Neural progenitor cell (in vitro differentiated cells): Measurements from ENCODE around the gene ORC3.

Source experiments
- EZH2phosphoT487 ChIP-seq: fragments of 200-600 bp; sonication (generic); IDR thresholded peaks from 2 replicates; pipeline ENCODE4 v1.6.1; 2017; ENCODE audit warnings: antibody characterized with exemption
- TF ChIP-seq, protein P1 (sequence below): fragments of 200-600 bp; sonication (generic); IDR thresholded peaks from 2 replicates; pipeline ENCODE4 v1.5.1; 2017; ENCODE audit warnings: antibody characterized with exemption, mild to moderate bottlenecking

DNA sequence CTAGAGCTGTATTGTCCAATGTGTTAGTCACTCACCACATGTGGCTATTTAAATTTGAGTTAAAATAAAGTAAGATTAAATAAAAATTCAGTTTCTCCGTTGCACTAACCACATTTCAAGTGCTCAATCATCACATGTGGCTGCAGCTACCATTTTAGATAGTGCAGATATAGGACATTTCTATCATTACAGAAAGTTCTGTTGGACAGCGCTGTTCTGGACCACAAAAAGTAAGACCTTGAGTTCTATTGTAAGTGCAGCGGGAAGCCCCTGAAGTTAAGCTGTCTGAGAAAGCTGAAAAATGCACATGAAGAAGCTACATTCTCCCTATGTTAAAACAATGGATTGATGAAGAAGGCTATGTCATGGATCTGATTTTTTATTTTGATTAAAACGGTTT is 1.1 kb downstream of the ORC3 start:
- TF ChIP-seq, protein P1, sequence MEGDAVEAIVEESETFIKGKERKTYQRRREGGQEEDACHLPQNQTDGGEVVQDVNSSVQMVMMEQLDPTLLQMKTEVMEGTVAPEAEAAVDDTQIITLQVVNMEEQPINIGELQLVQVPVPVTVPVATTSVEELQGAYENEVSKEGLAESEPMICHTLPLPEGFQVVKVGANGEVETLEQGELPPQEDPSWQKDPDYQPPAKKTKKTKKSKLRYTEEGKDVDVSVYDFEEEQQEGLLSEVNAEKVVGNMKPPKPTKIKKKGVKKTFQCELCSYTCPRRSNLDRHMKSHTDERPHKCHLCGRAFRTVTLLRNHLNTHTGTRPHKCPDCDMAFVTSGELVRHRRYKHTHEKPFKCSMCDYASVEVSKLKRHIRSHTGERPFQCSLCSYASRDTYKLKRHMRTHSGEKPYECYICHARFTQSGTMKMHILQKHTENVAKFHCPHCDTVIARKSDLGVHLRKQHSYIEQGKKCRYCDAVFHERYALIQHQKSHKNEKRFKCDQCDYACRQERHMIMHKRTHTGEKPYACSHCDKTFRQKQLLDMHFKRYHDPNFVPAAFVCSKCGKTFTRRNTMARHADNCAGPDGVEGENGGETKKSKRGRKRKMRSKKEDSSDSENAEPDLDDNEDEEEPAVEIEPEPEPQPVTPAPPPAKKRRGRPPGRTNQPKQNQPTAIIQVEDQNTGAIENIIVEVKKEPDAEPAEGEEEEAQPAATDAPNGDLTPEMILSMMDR, result no peak
- no peak for TF ChIP-seq EZH2phosphoT487
